ENCODE data around the gene CAPZA1.

GRCh38 chr1:112675728-112676381, 56.2 kb downstream of the CAPZA1 start:
- TF ChIP-seq POLR2A (IDR thresholded peaks at IDR 0.05) (no peak), CTCF (IDR thresholded peaks at IDR 0.05) (no peak)
